Neural progenitor cell (in vitro differentiated cells): Measurements from ENCODE around the gene CD200R1. TPM values are rescaled to one million over a fixed set of nuclear protein-coding genes. Genes with fewer than 3 reads are reported as not detected.

Source experiments
- DNase-seq: peaks from one replicate; pipeline ENCODE4 v3.0.0-alpha.2; 2016; ENCODE audit warnings: low spot score
- H2AFZ ChIP-seq: fragments of 200-600 bp; sonication (generic); replicated peaks from 2 replicates; pipeline ENCODE4 v1.6.1; 2016; ENCODE audit warnings: antibody characterized with exemption
- H3F3A ChIP-seq: fragments of 200-600 bp; sonication (generic); 2 replicates; pipeline ENCODE4 v1.6.1; 2016; ENCODE audit warnings: antibody characterized with exemption, low read depth
- H3K27ac ChIP-seq: fragments of 200-600 bp; sonication (generic); 2 replicates; pipeline ENCODE4 v1.5.1; 2016; ENCODE audit warnings: mild to moderate bottlenecking
- H3K27me3 ChIP-seq: fragments of 200-600 bp; sonication (generic); 2 replicates; pipeline ENCODE4 v1.6.1; 2016; ENCODE audit warnings: mild to moderate bottlenecking, moderate library complexity
- H3K36me3 ChIP-seq: fragments of 200-600 bp; sonication (generic); 2 replicates; pipeline ENCODE4 v1.5.1; 2016
- H3K4me1 ChIP-seq: fragments of 200-600 bp; sonication (generic); 2 replicates; pipeline ENCODE4 v1.6.1; 2016; ENCODE audit warnings: mixed run types
- H3K4me2 ChIP-seq: fragments of 200-600 bp; sonication (generic); 2 replicates; pipeline ENCODE4 v1.6.1; 2016
- H3K4me3 ChIP-seq: fragments of 200-600 bp; sonication (generic); 2 replicates; pipeline ENCODE4 v1.5.1; 2016
- H3K79me2 ChIP-seq: fragments of 200-600 bp; sonication (generic); 2 replicates; pipeline ENCODE4 v1.6.1; 2016; ENCODE audit warnings: low read depth
- H3K9ac ChIP-seq: fragments of 200-600 bp; sonication (generic); 2 replicates; pipeline ENCODE4 v1.6.1; 2016
- H3K9me3 ChIP-seq: fragments of 200-600 bp; sonication (generic); 2 replicates; pipeline ENCODE4 v1.5.1; 2016; ENCODE audit warnings: low read depth
- H4K20me1 ChIP-seq: fragments of 200-600 bp; sonication (generic); 2 replicates; pipeline ENCODE4 v1.6.1; 2016; ENCODE audit warnings: low read depth
- H3K27ac Mint-ChIP-seq: 3 replicates; pipeline ENCODE4 v1.8.0; 2021; ENCODE audit warnings: mixed read lengths
- H3K27me3 Mint-ChIP-seq: 2 replicates; pipeline ENCODE4 v1.8.0; 2022; ENCODE audit warnings: low read depth, mild to moderate bottlenecking, inconsistent platforms, moderate library complexity, mixed read lengths; ENCODE audit not compliant: insufficient read depth
- H3K36me3 Mint-ChIP-seq: 3 replicates; pipeline ENCODE4 v1.8.0; 2021; ENCODE audit warnings: mixed read lengths
- H3K4me1 Mint-ChIP-seq: 3 replicates; pipeline ENCODE4 v1.8.0; 2021; ENCODE audit warnings: mixed read lengths
- H3K4me3 Mint-ChIP-seq: 3 replicates; pipeline ENCODE4 v1.8.0; 2021; ENCODE audit warnings: mild to moderate bottlenecking, moderate library complexity, mixed read lengths
- H3K9me3 Mint-ChIP-seq: 3 replicates; pipeline ENCODE4 v1.8.0; 2020; ENCODE audit warnings: mixed read lengths
- CTCF ChIP-seq: fragments of 200-600 bp; sonication (generic); IDR thresholded peaks from 2 replicates; pipeline ENCODE4 v1.5.1; 2017; ENCODE audit warnings: antibody characterized with exemption, mild to moderate bottlenecking
- EZH2 ChIP-seq: fragments of 200-600 bp; sonication (generic); IDR thresholded peaks from 2 replicates; pipeline ENCODE4 v1.6.1; 2017; ENCODE audit warnings: antibody characterized with exemption, mild to moderate bottlenecking, moderate library complexity
- EZH2phosphoT487 ChIP-seq: fragments of 200-600 bp; sonication (generic); IDR thresholded peaks from 2 replicates; pipeline ENCODE4 v1.6.1; 2017; ENCODE audit warnings: antibody characterized with exemption
- total RNA-seq: library from RNA; depleted of rRNA; stranded (reverse); fragments of >200 nt; gene quantifications from 2 replicates; pipeline ENCODE4 v1.2.3, GENCODE V29; 2015; ENCODE audit warnings: low replicate concordance

The CD200R1 gene
- total RNA-seq, 1 donor from 2014 or later, result not detected

DNA sequence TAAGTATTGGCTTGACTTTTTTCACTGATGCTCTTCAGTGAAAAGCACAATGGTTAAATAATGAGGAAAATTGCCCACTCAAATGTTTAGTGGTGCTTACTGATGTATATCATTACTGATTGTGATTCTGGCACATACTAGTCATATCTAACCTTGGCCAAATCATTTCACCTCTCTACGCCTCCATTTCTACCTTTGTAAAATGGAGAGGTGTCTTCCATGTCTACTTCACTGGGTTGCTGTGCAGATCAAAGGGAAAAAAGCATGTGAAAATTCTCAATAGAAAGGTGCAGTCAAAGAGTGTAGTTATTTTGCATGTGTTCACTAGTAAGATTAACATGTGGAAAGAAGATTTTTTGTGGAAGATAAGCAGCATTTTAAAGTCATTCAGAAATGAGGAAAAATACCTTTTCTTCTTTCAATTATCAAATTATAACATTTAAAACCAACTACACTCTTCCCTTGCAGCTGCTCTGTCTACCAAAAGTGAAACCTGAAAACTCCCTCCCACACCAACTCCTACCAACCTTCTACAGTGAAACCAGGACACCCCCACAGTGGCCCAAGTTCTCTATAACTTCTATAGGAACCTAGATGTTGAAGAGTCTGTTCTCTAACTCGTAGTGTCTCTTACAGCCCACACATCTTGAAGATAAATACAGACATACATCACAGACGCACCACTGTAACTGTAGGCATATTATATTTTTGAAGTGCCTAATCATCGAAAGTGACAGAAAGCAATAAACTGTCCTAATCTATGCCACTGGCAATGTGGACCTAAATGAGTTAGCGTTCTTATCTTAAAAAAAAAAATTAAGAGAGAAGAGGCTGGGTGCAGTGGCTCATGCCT lies 1.4 kb downstream of the CD200R1 start:
- Histone ChIP-seq H3K4me2 (no peak overlapping the region), H3K4me3 (no peak overlapping the region), H3K27ac (no peak overlapping the region), H4K20me1 (no peaks in the 10 kb centered on the region), H3K4me1 (no peaks in the 10 kb centered on the region), H3K27me3 (no peaks in the 10 kb centered on the region), H3K9ac (no peak overlapping the region), H3F3A (peaks cover 4% of the 10 kb centered on the region), H3K9me3 (no peaks in the 10 kb centered on the region), H2AFZ (no peak overlapping the region), H3K79me2 (no peaks in the 10 kb centered on the region), H3K36me3 (no peaks in the 10 kb centered on the region)
- TF ChIP-seq CTCF, result no peak
- TF ChIP-seq EZH2phosphoT487, result no peak
- TF ChIP-seq EZH2, result no peak
- Mint-ChIP-seq H3K36me3 (no peaks in the 10 kb centered on the region), H3K27me3 (peaks cover 6% of the 10 kb centered on the region), H3K4me3 (no peak overlapping the region), H3K9me3 (no peaks in the 10 kb centered on the region), H3K27ac (no peak overlapping the region), H3K4me1 (no peaks in the 10 kb centered on the region)
- no peak for DNase-seq

DNA sequence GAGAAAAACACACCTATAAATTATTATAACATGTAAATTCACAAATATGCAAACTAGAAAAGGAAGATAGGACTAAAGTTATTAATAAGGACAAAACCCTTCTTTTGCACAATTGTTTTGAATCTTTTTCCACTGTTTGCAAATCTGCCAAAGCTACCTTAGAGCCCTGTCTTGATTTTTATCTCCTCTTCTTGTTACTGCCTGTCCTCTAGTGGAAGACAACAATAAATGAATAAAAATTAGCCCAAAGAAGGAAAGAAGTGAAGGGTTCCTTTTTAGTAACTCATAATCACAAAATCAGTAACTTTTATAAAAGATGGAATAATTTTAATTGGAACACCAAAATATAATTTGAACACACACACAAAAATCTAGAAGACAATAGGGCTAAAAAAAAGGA lies 2.7 kb downstream of the CD200R1 start:
- Mint-ChIP-seq H3K4me1 (no peaks in the 10 kb centered on the region), H3K27me3 (peaks cover 4% of the 10 kb centered on the region), H3K4me3 (no peak overlapping the region), H3K36me3 (no peaks in the 10 kb centered on the region), H3K9me3 (no peaks in the 10 kb centered on the region), H3K27ac (no peak overlapping the region)
- no peak for DNase-seq
- Histone ChIP-seq H4K20me1 (no peaks in the 10 kb centered on the region), H3K4me2 (no peak overlapping the region), H3K79me2 (no peaks in the 10 kb centered on the region), H3K9ac (no peak overlapping the region), H3K36me3 (no peaks in the 10 kb centered on the region), H3K27ac (no peak overlapping the region), H3K9me3 (no peaks in the 10 kb centered on the region), H3F3A (no peaks in the 10 kb centered on the region), H3K4me3 (no peak overlapping the region), H3K27me3 (no peaks in the 10 kb centered on the region), H3K4me1 (no peaks in the 10 kb centered on the region), H2AFZ (no peak overlapping the region)
- TF ChIP-seq EZH2phosphoT487, result no peak
- TF ChIP-seq CTCF, result no peak
- no peak for TF ChIP-seq EZH2

GRCh38 chr3:112967828-112968227 lies 7.1 kb downstream of the CD200R1 start:
- H3F3A ChIP-seq, result no peaks in the 10 kb centered on the region
- no peaks in the 10 kb centered on the region for H4K20me1 ChIP-seq

More at GRCh38 chr3:112967828-112968227, 7.1 kb downstream of the CD200R1 start:
- Histone ChIP-seq H3K27me3 (no peaks in the 10 kb centered on the region), H3K79me2 (no peaks in the 10 kb centered on the region), H3K36me3 (no peaks in the 10 kb centered on the region), H3K4me2 (no peak overlapping the region), H2AFZ (no peak overlapping the region), H3K9ac (no peak overlapping the region), H3K9me3 (no peaks in the 10 kb centered on the region), H3K27ac (no peak overlapping the region), H3K4me1 (no peaks in the 10 kb centered on the region), H3K4me3 (no peak overlapping the region)
- DNase-seq, result no peak
- Mint-ChIP-seq H3K36me3 (peaks cover 5% of the 10 kb centered on the region), H3K9me3 (peaks cover 16% of the 10 kb centered on the region), H3K4me1 (no peaks in the 10 kb centered on the region), H3K27ac (no peak overlapping the region), H3K4me3 (no peak overlapping the region), H3K27me3 (peaks cover 2% of the 10 kb centered on the region)
- TF ChIP-seq EZH2phosphoT487, result no peak
- no peak for TF ChIP-seq EZH2
- no peak for TF ChIP-seq CTCF
